ENCODE data around the gene CACNA1G.

DNA sequence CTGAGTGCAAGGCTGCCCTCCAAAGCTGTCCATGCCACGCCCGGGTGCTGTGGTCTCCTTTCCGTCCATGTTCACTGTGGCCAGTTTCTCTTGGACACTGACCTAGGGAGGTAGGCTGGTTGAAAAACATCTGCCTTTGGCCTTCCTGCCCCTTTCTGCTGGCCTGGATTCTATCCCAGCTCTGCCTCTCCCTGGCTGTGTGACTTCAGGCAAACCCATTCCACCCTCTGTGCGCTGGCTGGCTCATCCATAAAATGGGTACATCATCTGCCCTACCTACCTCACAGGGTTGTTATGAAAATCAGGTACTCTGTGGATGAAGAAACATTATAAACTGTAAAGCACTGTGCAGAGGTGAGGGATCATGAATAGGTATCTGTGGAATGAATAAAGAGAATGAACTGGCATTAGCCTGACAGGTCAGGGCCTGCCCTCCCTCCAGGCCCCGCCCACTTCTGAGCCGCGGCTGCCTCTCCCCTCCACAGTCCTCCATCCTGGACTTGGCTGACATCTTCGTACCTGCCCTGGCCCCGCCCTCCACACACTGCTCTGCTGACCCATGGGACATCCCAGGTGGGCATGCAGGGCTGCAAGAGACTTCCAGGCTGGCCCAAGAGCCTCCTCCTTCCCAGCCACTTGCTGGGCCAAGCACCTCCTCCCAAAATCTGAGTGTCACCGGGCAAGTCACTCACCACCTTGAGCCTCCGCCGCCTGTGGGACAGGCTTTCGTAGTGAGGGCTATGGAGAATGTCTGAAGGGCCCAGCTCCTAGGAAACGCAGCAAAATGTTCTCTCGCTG is 20.6 kb upstream of the CACNA1G start:
- TF ChIP-seq, protein P1, sequence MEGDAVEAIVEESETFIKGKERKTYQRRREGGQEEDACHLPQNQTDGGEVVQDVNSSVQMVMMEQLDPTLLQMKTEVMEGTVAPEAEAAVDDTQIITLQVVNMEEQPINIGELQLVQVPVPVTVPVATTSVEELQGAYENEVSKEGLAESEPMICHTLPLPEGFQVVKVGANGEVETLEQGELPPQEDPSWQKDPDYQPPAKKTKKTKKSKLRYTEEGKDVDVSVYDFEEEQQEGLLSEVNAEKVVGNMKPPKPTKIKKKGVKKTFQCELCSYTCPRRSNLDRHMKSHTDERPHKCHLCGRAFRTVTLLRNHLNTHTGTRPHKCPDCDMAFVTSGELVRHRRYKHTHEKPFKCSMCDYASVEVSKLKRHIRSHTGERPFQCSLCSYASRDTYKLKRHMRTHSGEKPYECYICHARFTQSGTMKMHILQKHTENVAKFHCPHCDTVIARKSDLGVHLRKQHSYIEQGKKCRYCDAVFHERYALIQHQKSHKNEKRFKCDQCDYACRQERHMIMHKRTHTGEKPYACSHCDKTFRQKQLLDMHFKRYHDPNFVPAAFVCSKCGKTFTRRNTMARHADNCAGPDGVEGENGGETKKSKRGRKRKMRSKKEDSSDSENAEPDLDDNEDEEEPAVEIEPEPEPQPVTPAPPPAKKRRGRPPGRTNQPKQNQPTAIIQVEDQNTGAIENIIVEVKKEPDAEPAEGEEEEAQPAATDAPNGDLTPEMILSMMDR (IDR thresholded peaks at IDR 0.05; ENCODE audit: low read depth, low read length) = no peak
- TF ChIP-seq MYC (IDR thresholded peaks at IDR 0.05; ENCODE audit: low read depth, low read length) (no peak), POLR2A (IDR thresholded peaks at IDR 0.05; ENCODE audit: extremely low read depth, insufficient read length) (no peak)
